Panc1 (cell line): Measurements from ENCODE around the gene LRRC25.
"Not testable (repeated sequence)": the region's sequence is repeated elsewhere in the genome, so short reads cannot be mapped to it uniquely, and the experiment has no call there.

Experiments
- CTCF ChIP-seq: fragments of 450-650 bp; IDR thresholded peaks from 2 replicates; pipeline ENCODE4 v1.5.1; 2017; ENCODE audit warnings: mild to moderate bottlenecking
- SIN3A ChIP-seq: IDR thresholded peaks from 2 replicates; pipeline ENCODE4 v1.6.1; 2012; ENCODE audit warnings: low read depth, mild to moderate bottlenecking, low read length, moderate library complexity, borderline replicate concordance; ENCODE audit not compliant: insufficient read depth
- TCF7L2 ChIP-seq: IDR thresholded peaks from 2 replicates; pipeline ENCODE4 v1.6.1; 2011; ENCODE audit warnings: mild to moderate bottlenecking, low read depth, low read length, inconsistent platforms
- TF ChIP-seq, protein P1 (sequence below), 2 experiments: IDR thresholded peaks; 2 replicates each; pipeline ENCODE4 v1.6.1; 2011 to 2012; ENCODE audit warnings: low read depth in 2 of 2, control low read depth in 1 of 2, low read length in 1 of 2, mild to moderate bottlenecking in 1 of 2, moderate library complexity in 1 of 2; ENCODE audit not compliant: insufficient read depth in 1 of 2

- TF ChIP-seq CTCF, TCF7L2, SIN3A: not testable (repeated sequence)
- TF ChIP-seq, protein P1, sequence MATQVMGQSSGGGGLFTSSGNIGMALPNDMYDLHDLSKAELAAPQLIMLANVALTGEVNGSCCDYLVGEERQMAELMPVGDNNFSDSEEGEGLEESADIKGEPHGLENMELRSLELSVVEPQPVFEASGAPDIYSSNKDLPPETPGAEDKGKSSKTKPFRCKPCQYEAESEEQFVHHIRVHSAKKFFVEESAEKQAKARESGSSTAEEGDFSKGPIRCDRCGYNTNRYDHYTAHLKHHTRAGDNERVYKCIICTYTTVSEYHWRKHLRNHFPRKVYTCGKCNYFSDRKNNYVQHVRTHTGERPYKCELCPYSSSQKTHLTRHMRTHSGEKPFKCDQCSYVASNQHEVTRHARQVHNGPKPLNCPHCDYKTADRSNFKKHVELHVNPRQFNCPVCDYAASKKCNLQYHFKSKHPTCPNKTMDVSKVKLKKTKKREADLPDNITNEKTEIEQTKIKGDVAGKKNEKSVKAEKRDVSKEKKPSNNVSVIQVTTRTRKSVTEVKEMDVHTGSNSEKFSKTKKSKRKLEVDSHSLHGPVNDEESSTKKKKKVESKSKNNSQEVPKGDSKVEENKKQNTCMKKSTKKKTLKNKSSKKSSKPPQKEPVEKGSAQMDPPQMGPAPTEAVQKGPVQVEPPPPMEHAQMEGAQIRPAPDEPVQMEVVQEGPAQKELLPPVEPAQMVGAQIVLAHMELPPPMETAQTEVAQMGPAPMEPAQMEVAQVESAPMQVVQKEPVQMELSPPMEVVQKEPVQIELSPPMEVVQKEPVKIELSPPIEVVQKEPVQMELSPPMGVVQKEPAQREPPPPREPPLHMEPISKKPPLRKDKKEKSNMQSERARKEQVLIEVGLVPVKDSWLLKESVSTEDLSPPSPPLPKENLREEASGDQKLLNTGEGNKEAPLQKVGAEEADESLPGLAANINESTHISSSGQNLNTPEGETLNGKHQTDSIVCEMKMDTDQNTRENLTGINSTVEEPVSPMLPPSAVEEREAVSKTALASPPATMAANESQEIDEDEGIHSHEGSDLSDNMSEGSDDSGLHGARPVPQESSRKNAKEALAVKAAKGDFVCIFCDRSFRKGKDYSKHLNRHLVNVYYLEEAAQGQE (IDR thresholded peaks at IDR 0.05; ENCODE audit: insufficient read depth in 1 of 2, low read depth in 2 of 2, low read length in 1 of 2), result not testable (repeated sequence)
Measured at GRCh38 chr19:18364277-18364825, 33.1 kb downstream of the LRRC25 start.
